ENCODE measurements around the gene SKAP1. TPM values are rescaled to one million over a fixed set of nuclear protein-coding genes. Genes with fewer than 3 reads are reported as not detected.
"Not testable (repeated sequence)": the region's sequence is repeated elsewhere in the genome, so short reads cannot be mapped to it uniquely, and the experiment has no call there.

The SKAP1 gene
- total RNA-seq, 1 experiment from 2014 or later = not detected

DNA sequence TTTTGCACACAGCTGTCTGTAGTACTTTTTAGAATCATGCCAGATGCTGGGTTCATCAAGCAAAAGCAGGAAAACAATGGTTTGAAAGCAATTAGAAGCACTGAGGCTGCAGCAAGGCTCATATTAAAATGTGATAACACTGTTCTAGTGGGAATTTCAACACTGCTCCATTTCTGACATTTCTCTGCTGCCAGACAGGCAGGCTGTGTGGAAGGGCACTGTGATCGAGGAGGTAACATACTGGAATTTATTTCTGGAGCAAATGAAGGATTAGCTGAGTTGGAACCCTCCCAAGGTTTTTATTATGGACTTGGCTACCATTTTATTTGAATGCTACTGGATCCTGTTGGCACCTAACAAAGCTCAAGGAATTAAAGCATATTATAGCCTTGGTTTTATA lies 66.9 kb downstream of the SKAP1 start:
- H3K36me3 ChIP-seq = no peaks in the 10 kb centered on the region
- H3K4me3 ChIP-seq = no peak overlapping the region
- H3K27me3 ChIP-seq = no peaks in the 10 kb centered on the region
- H3K9me3 ChIP-seq = no peaks in the 10 kb centered on the region
- no peak for DNase-seq

DNA sequence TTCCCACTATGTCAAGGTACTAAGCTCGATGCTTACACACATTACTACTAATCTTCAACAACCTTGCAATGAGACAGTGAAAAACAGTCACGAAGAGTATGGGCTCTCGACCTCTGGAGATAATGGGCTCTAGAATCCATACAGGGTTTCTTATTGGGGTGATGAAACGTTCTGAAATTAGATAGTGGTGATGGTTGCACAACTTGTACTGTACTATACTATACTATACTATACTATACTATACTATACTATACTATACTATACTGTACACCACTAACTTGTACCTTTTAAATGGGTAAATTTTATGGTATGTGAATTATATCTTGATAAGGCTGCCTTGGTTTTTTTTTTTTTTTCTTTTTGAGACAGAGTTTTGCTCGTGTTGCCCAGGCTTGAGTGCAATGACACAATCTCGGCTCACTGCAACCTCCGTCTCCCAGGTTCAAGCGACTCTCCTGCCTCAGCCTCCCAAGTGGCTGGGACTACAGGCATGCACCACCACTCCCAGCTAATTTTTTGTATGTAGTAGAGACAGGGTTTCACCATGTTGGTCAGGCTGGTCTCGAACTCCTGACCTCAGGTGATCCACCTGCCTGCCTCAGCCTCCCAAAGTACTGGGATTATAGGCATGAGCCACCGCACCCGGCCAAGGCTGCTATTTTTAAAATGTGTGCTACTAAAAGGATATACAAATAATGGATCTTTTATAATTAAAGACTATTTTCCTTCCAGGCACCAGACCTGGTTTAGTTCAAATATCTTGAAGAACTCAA lies 69.0 kb downstream of the SKAP1 start:
- H3K36me3 ChIP-seq, H3K27me3 ChIP-seq, DNase-seq, H3K9me3 ChIP-seq, H3K4me3 ChIP-seq: not testable (repeated sequence)

DNA sequence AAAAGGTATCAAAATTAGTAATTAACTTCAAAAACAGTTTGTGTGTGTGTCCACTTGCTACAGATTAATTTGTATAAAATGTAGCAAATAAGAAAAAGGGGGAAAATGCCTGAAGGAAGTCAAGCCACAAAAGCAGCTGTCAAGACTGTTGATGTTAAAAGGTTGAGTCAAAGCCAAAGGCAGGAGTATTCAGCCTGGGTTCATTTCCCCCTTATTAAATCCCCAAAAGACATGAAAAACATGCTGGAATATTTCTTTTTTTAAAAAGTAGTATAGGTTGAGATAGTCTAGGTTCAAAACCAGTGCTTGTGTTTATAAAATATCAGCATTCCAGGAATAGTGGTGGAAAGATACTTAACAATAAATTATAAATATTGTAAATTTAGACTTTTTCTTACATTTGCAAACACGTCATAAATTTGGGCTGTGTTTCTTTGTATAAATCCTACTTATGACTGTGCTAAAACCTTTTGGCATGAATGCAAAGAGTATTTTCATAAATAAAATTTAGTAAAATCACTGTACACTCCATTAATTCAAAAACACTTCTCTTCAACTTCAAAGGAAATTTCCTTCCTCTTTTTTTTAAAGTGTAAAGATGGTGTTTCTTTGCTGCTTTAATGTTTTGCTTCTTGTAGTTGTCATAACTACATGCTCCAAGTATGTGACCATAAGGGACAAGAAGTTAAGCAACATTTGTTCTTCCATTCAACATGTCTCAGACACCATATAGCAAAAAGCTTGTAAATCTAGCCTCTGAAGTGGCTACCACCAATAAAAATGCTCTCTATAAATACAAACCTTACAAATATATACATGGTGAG lies 72.0 kb downstream of the SKAP1 start:
- H3K27me3 ChIP-seq = no peaks in the 10 kb centered on the region
- no peaks in the 10 kb centered on the region for H3K36me3 ChIP-seq
- no peak overlapping the region for H3K4me3 ChIP-seq
- no peak for DNase-seq
- no peaks in the 10 kb centered on the region for H3K9me3 ChIP-seq

DNA sequence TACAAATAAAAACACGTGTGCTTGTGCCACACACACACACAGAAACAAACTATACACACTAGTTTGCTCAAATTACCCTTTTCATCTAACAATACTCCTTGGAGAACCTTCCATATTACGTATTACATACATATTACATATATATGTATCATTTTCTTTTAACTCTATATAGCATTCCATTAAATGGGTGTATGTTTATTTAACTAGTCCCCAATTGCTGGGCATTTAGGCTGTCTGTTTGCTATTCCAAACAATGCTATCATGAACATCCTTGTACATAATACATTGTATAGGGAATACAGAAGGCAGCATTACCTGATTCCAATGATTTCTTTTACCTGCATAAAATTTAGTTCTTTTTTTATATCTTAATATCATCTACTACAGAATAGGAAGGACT lies 73.1 kb downstream of the SKAP1 start:
- H3K36me3 ChIP-seq = no peaks in the 10 kb centered on the region
- no peaks in the 10 kb centered on the region for H3K27me3 ChIP-seq
- H3K9me3 ChIP-seq = no peaks in the 10 kb centered on the region
- no peak for DNase-seq
- H3K4me3 ChIP-seq = no peak overlapping the region

DNA sequence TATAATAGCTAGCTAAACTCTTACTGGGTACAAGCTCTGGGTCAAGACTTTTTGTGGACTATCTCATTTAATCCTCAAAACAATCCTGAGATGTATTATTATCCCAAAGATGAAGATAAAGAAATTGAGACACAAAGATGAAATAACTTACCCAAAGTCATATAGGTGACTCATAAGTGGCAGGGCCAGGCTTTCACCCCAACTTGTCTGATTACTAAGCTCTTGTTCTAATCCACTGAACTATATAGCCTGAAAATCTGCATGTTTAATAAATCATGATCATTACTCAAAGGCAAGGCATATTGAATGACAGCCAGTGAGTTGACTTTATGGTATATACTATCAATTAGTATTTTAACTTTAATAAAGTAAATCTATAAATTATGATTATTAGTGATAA lies 77.4 kb downstream of the SKAP1 start:
- Histone ChIP-seq H3K4me3 (no peak overlapping the region), H3K27me3 (no peaks in the 10 kb centered on the region), H3K9me3 (no peaks in the 10 kb centered on the region), H3K36me3 (no peaks in the 10 kb centered on the region)
- DNase-seq = peak; percentile 5

DNA sequence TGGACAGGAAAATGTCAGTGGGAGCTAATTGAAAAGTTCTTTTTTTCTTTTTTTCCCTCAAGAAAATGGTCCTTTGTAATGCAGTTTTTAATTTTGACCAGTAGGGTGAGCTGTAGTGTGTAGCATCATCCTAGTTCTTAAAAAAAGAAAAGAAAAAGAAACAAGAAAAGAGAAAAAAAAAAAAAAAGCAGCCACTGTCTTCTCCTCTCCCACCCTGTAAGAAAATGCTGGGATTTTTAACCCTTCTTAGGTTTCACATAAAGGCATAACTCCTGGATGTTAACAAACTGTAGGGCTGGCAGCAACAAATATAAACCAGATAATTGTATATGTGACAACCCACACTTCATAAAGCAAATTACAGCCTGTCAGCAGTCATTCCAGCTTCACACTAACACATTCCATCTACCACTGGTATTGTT lies 78.1 kb downstream of the SKAP1 start:
- Histone ChIP-seq H3K36me3 (no peaks in the 10 kb centered on the region), H3K27me3 (no peaks in the 10 kb centered on the region), H3K4me3 (no peak overlapping the region), H3K9me3 (no peaks in the 10 kb centered on the region)
- no peak for DNase-seq

DNA sequence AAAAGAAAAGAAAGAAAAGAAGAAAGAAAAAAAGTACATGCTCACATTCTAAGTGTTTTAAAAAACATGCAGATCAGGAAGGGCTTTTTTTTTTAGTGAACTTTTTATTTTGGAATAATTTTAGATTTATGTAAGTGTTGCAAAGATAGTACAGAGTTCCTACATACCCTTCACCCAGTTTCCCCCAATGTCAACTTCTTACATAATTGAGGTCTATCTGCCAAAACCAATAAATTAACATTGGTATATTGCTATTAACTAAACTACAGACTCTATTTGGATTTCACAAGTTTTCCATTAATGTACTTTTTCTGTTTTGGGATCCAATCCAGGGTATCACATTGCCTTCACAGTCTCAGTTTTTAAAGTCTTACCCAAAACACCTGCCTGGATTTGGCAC lies 81.7 kb downstream of the SKAP1 start:
- Histone ChIP-seq H3K27me3 (no peaks in the 10 kb centered on the region), H3K4me3 (no peak overlapping the region), H3K36me3 (no peaks in the 10 kb centered on the region), H3K9me3 (no peaks in the 10 kb centered on the region)
- DNase-seq = no peak

DNA sequence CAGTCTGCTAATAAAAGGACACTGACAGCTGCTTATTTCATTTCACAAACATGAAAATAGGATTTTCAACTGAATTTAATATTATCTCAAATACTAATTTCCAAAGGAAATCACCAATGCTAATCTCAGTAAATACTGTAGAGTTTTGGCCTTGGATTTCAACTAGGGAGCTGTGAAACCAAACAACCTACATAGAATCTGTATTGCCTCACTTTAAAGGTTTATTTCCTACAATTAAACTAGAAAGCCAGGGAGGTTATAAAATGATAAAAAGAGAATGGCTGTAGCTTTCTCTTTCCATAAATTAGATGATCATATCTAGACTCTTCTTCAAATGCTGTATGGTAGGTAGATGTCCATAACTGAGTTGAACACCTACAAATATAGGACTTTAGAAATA lies 82.8 kb downstream of the SKAP1 start:
- Histone ChIP-seq H3K27me3 (no peaks in the 10 kb centered on the region), H3K9me3 (no peaks in the 10 kb centered on the region), H3K4me3 (no peak overlapping the region), H3K36me3 (no peaks in the 10 kb centered on the region)
- no peak for DNase-seq

DNA sequence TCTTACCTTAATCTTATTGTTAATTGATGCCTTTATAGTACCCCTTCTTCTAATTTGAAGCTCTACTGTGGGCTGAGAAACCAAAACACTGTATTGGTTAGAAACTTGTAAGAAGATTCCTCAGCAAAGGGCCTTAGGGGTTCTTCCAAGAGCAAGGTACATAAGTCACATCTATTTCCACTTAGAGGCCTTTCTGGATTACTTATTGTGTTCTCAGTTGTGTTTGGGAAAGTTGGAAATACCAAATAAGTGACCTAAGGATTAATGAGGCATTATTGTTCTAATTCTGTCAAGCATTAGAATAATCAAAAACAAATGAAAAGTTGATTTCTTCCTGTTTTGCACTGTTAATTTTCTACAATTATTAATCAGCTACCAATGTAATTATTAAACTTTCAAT lies 85.8 kb downstream of the SKAP1 start:
- no peaks in the 10 kb centered on the region for H3K36me3 ChIP-seq
- no peak overlapping the region for H3K4me3 ChIP-seq
- no peak for DNase-seq
- H3K27me3 ChIP-seq = no peaks in the 10 kb centered on the region
- H3K9me3 ChIP-seq = no peaks in the 10 kb centered on the region

DNA sequence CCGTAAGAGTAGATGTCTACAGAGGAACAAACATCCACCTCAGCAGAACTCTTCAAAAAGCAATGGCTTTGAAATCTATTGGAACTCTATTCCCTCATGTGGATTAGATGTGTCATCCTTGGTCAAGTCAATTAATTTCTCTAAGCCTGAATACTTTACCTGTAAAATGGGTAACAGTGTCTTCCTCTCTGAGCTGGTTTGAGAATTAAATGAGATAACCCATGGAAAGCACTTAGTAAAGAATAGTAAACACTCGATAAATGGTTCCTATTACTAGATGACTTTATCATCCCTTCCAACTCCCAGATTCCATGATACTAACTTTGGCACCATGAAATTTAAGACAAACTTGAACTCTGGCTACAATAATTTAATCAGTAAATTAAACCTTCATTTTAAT lies 89.1 kb downstream of the SKAP1 start:
- Histone ChIP-seq H3K4me3 (no peak overlapping the region), H3K27me3 (no peaks in the 10 kb centered on the region), H3K36me3 (no peaks in the 10 kb centered on the region), H3K9me3 (no peaks in the 10 kb centered on the region)
- no peak for DNase-seq

DNA sequence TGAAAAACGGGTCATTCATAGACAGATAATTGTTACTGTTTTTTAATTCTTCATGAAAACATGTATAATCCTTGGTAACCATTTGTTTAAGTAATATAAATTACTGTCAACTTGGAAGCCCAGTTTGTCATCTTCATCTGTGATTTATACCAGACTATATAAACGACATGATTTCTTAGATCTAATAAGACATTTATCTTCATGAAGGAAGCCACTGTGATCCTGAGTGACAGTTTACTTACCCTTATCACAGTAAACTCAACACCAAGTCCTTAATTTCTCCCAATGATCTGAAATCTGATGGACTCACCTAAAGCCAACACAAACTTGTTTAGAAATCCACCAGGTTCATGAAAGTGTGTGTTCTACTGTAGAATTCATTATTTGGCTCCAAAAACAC lies 91.3 kb downstream of the SKAP1 start:
- Histone ChIP-seq H3K36me3 (no peaks in the 10 kb centered on the region), H3K9me3 (no peaks in the 10 kb centered on the region), H3K4me3 (no peak overlapping the region), H3K27me3 (no peaks in the 10 kb centered on the region)
- DNase-seq = no peak

DNA sequence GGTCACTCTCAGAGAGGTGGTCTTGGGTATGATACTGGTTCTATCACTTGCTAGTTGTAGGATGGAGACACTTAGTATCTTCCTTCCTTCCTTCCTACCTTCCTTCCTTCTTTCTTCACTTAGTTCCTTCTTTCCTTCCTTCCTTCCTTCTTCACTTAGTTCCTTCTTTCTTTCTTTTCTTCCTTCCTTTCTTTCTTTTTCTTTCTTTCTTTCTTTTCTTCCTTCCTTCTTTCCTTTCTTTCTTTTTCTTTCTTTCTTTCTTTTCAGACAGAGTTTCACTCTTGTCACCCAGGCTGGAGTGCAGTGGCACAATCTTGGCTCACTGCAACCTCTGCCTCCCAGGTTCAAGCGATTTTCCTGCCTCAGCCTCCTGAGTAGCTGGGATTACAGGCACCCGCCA lies 92.1 kb downstream of the SKAP1 start:
- not testable (repeated sequence) for H3K27me3 ChIP-seq, H3K4me3 ChIP-seq, H3K9me3 ChIP-seq, H3K36me3 ChIP-seq, DNase-seq

DNA sequence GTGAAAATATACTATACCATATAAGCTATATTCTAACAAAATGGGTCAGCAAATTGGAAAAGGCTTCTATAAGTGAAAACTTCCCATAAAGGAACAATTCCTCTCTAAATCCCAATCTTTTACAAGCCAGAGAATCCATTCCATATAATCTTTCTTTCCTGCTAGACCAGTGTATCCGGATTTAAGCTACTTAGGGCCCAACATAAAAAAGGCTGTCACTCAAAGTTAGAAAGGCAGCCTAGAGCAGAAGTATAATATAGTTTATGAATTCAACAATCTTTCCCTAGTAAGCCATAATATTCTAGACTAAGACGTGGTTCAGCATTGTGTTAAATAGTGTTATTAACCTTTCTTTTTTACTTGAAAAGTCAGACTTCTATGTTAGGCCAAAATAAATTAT lies 93.0 kb downstream of the SKAP1 start:
- H3K36me3 ChIP-seq = no peaks in the 10 kb centered on the region
- H3K4me3 ChIP-seq = no peak overlapping the region
- H3K9me3 ChIP-seq = no peaks in the 10 kb centered on the region
- DNase-seq = no peak
- H3K27me3 ChIP-seq = no peaks in the 10 kb centered on the region

DNA sequence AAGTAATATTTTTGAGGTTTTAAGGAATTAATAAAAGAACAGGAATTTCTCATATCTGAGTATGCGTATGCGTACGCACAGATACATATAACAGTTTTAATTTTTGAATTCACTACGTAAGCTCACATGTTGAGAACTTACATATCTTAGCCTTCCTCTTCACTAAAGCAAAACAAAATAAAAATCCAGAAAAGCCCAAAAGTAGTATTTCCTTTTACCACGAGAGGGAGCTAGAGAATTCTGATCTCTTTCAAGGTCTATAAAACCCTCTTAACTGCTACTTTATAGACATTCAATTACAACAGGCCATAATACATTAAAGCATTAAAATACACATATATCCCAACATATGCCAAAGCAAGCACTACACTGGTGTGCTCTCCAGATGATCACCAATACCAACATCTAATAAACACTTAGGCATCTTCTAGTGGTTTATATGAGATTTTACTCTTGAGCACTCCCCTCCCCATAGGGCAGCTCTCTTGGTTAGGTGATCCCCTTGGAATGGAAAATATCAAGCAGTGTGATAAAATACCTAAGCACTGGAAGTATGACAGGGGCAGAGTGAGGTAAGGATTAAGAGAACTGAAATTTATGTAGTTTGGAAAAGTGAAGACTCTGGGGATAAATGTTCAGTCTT lies 94.0 kb downstream of the SKAP1 start:
- DNase-seq = no peak
- Histone ChIP-seq H3K36me3 (no peaks in the 10 kb centered on the region), H3K9me3 (no peaks in the 10 kb centered on the region), H3K27me3 (no peaks in the 10 kb centered on the region), H3K4me3 (no peak overlapping the region)

DNA sequence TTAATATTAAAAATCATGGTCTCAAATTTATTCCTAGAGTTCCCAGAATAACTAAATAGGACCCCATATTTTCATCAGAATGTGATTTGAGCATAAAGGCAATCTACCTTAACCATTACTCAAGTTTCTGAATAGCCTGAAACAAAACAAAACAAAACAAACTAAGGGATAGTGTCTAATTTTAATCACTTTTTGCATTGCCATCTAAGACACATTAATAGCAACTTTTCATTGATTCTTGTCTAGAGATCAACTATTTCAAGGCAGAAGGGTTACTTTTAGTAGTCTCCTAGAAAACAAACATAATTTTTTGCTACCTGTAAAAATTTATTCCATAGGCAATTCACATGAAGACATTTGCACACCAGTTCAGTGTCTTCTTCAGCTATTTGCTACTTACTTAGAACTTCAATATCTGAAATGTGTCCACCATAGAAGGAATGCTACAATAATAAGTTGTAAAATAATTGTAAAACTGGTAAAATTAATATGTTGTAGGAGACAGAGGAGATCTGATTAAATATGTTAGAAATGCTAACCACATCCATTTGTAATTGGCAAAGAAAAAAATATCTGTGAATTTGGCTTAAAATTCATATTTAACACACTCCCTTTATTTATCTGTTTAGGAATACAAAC lies 94.7 kb downstream of the SKAP1 start:
- H3K27me3 ChIP-seq = no peaks in the 10 kb centered on the region
- no peaks in the 10 kb centered on the region for H3K36me3 ChIP-seq
- H3K9me3 ChIP-seq = no peaks in the 10 kb centered on the region
- no peak for DNase-seq
- H3K4me3 ChIP-seq = no peak overlapping the region

DNA sequence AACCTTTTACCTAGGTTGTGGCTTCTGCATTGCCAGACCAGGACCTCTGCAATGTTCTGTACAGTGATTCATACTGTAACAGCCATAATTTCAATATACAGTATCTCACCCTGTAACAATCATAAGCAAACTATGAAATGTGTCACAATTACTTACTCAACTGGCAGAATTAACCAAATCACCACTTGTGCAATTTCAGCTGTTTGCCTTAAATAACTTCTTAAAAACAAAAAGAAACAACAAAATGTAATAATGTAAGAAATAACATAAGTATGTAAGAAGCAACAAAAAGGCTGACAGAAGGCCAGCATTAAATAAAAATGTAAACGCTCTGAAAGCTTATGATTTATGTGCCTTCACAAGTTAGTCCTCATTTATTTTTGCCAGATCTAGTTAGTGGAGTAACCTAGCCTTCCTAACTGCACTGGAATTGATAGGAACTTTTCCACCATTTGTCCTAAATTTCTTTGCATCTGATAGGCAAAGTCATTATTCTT lies 96.9 kb downstream of the SKAP1 start:
- H3K4me3 ChIP-seq = no peak overlapping the region
- no peaks in the 10 kb centered on the region for H3K36me3 ChIP-seq
- DNase-seq = no peak
- no peaks in the 10 kb centered on the region for H3K27me3 ChIP-seq
- H3K9me3 ChIP-seq = no peaks in the 10 kb centered on the region

DNA sequence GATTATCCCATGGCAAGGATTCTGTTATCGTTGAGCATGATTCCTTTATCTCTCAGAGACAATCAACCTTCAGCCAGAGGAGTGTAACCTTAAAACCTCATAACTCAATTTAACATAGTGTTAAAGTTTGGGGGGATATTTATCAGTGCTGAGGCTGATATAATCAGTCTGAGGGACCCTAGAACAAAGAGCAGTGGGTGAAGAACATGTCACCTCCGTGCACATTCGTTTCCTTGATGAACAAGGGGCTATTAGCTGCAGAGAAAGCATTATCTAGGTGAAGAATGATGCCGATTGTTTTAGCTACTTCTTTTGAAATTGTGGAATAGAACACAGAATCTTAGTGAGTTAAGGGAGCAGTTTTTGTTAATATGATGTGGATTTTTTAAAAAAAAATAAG lies 99.1 kb downstream of the SKAP1 start:
- Histone ChIP-seq H3K27me3 (no peaks in the 10 kb centered on the region), H3K36me3 (no peaks in the 10 kb centered on the region), H3K9me3 (no peaks in the 10 kb centered on the region), H3K4me3 (no peak overlapping the region)
- no peak for DNase-seq

Data from MG63 (cell line).